Hindlimb muscle (tissue), 1 donor: ENCODE data around the gene CRY2. TPM values are rescaled to one million over a fixed set of nuclear protein-coding genes. Genes with fewer than 3 reads are reported as not detected.
"Not testable (repeated sequence)": the region's sequence is repeated elsewhere in the genome, so short reads cannot be mapped to it uniquely, and the experiment has no call there.

Experiments used
- DNase-seq: peaks from one replicate; pipeline ENCODE4 v3.0.0-alpha.2; 2013
- polyA plus RNA-seq: library from polyadenylated mRNA; unstranded; fragments of 120-200 nt; gene quantifications from one replicate; pipeline ENCODE4 v1.2.1, GENCODE V29; 2013; ENCODE audit not compliant: insufficient read length

CRY2 gene
- 30.7 TPM for polyA plus RNA-seq

- DNase-seq, result peak; percentile 98
Observed at GRCh38 chr11:45846974-45847910, at the start of gene CRY2. CRY2 (plus strand) TSS chr11:45847475; CDS start chr11:45847491, 16 bp downstream.

- DNase-seq, result no peak
Observed at GRCh38 chr11:45798793-45799441, 48.4 kb upstream of the CRY2 start.

DNA sequence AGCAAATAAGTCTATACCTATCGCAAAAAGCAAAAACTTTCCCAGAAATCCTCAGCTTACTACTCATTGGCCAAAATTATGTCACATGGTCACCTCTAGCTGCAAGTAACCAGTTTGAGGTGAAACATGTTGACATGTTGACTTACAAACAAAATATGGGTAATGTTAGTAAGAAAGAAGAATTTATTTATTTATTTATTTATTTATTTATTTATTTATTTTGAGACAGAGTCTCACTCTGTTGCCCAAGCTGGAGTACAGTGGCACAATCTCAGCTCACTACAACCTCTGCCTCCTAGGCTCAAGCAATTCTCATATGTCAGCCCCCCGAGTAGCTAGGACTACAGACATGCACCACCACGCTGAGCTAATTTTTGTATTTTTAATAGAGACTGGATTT is 47.7 kb upstream of the CRY2 start:
- DNase-seq, result no peak

GRCh38 chr11:45800261-45800660 is 47.0 kb upstream of the CRY2 start:
- no peak for DNase-seq

DNA sequence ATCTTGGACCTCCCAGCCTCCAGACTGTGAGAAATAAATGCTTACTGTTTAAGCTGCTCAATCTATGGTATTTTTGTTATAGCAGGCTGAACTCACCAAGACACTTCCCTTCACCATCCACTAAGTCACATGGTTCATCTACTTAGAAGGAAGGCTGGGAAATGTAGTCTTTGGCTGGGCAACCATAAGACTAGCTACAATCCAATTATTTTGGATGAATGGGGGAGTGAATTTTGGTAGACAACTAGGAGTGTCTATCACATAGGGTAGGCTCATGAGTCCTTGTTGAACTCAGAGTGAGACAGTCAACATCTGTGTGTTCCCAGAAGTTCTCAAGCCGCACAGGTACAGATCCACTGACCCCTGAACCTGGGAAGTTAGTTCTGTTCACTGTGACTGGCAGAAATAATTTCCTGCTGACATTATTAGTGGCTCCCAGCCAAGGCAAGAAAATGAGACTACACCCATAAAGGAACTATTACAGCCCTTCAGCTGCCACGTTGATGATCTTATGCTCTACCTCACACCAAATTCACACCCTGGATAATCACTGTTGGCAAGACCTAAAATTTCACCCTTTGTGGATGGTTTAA is 45.5 kb upstream of the CRY2 start:
- no peak for DNase-seq

DNA sequence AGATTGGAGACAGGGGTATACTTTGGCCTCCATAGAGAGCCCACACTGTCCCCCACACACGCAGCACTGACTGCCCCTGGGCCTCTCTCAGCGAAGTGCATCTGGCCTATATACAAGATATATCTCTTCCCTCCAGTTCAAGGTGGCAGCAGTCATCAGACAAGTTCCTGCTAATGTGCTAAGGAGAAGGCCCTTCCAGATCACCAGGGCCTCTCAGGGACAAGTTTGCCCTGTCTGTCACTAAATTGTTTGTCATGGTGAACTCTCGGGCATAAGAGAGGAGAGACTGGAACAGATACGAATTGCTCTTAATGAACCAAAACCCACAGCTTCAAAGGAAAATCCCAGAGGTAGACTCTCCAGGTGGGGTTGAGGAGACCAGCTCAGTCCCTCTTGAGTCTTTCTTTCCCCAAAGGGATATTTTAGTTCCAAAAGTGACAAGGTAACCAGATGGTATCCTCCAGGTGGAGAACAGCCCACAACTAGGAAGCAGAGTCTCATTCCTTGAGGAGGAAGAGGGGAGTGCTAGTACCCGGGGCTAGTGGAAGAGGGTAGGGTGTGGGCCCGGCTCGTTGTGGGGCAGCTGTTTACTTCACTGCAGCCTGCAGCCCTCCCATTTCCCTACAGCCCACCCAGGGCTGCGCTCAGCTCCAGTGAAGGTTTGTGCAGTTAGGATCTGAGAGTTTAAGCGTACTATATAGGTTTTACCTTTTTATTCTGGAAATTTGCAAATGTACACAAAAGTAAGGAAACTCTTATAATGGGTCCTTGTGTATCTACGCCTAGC is 44.6 kb upstream of the CRY2 start:
- DNase-seq, result no peak

DNA sequence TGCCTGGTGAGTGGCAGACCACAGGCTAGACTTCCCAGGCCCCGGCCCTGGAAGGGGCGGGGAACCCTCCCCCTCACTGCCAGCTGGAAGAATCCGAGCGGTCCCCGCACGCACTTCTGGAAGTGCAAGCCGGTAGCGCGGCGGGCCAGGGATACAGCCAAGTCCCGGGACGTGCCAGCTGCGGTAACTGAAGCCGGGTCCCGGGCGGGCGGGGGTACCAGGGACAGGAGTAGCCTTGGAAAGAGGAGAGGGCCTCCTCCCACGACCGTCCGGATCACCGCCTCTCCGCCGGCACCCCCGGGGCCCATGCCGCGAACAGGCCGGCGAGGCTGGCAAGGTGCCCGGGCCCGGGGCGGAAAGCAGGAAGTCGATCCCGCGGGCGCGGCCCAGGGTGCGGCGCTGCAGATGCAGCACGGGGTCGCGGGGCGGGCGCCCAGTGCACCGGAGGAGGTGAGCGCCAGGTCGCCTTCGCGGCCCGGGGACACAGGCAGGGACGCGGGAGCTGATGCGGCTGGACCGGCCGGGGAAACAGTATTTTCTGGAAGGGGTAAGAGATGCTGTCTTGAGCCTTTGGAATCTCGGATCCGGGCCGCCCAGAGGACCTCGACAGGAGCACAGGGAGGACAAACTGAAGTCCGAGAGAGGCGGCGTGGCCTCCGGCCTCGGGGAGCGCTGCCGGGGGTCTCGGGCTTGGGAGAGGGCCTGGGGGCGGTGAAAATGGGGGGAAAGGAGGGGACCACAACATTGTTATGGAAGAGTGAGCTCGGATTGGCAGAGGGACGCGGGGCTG is 43.1 kb upstream of the CRY2 start:
- DNase-seq, result peak; percentile 62

DNA sequence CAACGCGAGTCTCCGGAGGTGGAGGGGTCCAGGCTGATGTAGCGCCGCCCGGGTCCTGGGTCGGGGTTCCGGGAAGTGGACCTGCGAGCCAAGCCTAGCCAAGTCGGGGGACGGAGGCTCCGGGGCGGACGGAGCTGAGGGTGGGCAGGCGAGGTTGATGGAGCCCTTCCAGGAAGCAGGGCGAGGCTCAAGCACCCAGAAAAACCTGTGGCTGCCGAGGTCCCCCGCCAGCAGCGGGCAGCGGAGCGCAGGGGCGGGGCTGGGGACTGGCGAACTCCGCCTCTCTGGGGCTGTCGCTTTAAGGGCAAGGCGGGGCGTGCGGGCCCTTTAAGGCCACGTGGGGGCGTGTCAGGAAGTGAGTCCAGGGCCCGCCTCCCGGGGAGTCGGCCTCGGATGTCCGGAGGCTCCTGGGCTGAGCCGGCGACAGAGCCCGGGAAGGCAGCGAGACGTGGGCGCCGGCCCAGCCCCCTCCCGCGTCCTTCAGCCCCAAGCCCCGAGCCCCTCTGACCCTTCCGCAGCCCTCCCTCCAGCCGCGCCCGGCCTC is 42.4 kb upstream of the CRY2 start, which contains the start of gene SLC35C1:
Gene SLC35C1, plus strand, starts transcription at position 389 of the 544 bp plus-strand sequence. CDS start 653 bp downstream, outside the sequence.
- DNase-seq, result peak; percentile 96

DNA sequence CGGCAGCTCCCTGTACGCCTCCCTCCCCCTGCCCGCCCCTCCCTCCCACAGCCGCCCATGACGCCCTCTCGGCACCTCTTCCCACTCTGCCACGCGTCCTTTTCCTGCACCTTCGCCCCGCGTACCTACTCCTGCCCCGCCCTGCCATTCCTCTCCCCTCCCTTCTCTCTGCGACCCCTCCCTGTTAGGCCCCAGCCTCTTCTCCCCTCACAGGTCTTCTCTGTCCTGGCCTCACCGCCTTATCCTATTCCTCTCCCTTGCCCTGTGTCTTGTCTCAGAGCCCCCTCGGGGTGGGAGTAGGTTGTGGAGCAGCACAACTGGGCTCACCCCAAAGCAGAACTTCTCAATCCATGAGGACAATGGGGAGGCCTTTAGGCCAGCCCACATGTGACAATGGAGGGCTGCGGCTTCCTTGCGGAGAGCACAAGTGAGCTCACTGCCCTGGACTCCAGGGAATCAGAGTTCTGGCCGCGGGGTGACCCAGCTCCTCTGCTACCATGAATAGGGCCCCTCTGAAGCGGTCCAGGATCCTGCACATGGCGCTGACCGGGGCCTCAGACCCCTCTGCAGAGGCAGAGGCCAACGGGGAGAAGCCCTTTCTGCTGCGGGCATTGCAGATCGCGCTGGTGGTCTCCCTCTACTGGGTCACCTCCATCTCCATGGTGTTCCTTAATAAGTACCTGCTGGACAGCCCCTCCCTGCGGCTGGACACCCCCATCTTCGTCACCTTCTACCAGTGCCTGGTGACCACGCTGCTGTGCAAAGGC is 41.8 kb upstream of the CRY2 start:
- DNase-seq, result peak; percentile 66

DNA sequence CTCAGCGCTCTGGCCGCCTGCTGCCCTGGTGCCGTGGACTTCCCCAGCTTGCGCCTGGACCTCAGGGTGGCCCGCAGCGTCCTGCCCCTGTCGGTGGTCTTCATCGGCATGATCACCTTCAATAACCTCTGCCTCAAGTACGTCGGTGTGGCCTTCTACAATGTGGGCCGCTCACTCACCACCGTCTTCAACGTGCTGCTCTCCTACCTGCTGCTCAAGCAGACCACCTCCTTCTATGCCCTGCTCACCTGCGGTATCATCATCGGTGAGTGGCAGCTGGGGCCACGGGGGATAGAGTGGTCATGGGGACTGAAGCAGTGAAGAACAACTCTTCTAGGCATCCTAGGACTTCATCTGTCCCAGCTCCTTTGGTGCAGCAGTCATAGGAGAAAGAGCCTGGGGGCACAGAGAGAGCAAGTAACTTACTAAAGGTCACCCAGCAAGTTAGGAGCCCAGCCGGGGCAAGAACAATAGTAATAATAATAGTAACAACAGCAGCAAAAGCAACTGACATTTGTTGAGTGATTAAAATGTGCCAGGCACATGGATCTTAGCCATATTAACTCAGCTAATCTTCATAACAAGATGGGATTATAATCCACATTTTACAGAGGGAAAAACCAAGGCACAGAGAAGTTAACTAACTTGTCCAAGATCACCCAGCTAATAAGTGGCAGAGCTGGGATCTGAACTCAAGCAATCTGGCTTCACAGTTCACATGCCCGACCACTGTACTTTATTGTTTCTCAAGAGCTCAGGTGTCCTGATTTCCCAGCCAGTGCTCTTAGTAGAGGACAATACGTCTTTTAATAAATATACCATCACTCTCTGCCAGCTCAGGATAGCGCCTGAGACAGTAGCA is 41.0 kb upstream of the CRY2 start:
- no peak for DNase-seq

DNA sequence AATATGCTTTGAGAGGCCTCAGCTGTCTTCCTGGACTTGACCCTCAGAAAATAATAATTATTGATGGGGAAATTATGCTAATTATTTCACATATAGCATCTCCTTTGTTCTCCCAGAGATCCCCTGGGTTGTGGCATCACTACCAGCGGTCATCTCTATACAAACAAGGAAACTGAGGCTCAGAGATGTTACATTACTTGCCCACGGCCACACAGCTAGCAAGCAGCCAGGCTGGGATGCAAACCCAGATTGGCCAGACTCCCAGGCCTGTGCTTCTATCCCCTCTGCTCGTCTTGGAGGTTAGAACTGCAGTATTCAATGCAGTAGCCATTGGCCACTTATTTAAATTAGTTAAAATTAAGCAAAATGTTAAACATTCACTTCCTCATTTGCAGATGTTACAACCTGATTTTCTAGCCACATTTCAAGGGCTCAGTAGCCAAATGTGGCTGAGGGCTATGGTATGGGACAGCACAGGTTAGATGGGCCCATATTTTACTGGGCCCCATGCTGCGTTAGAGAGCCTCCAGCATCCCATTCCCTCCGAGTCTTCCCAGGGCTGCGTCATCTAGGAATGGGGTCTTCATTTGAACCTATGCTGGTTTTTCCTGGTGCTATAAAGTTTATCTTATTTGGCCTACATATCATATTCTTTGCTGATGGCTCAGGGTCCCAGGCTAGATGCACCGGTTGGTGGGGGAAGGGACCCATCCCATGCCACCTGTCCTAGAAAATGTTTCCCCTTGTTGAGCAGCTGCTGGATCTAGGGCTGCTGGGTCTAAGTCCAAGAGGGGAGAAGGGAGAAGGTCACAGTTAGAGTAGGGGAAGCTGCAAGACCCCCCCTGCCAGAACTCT is 40.1 kb upstream of the CRY2 start:
- DNase-seq, result no peak

DNA sequence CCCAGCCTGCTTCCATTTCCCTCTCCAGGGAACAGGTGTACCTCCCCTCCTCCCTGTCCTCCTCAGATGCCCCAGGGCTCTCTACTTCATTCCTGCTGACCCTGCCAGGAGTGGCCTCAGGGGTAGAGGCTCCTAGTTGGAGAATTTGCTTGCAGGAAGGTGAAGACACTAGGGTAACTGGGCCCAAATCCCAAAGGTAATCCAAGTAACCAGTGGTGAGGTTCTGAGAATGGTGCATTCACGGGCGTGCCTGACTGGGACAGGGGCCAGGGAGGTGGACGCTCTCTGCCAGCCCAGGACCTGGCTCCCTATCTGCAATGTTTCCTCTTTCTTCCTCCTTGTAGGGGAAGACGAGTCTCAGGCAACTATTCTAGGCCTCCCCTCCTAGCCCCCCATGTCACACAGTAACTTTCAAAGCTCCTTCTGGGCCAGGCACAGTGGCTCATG is 39.5 kb upstream of the CRY2 start:
- DNase-seq, result no peak

DNA sequence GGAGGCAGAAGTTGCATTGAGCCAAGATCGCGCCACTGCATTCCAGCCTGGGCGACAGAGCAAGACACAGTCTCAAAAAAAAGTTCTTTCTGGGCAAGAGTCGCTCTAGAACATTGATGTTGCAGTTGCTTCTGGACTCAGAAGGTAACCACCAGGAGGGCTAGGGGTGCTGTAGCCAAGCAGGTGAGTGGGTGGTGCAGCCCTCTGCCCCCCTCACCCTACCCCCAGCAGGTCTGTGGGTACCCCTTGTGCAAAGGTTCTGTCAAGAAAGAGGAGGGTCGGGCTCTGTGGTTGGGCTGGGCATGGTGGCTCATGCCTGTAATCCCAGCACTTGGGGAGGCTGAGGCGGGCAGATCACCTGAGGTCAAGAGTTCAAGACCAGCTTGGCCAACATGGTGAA is 38.8 kb upstream of the CRY2 start:
- not testable (repeated sequence) for DNase-seq

- no peak for DNase-seq
Observed at GRCh38 chr11:45809456-45810395, 37.5 kb upstream of the CRY2 start.

DNA sequence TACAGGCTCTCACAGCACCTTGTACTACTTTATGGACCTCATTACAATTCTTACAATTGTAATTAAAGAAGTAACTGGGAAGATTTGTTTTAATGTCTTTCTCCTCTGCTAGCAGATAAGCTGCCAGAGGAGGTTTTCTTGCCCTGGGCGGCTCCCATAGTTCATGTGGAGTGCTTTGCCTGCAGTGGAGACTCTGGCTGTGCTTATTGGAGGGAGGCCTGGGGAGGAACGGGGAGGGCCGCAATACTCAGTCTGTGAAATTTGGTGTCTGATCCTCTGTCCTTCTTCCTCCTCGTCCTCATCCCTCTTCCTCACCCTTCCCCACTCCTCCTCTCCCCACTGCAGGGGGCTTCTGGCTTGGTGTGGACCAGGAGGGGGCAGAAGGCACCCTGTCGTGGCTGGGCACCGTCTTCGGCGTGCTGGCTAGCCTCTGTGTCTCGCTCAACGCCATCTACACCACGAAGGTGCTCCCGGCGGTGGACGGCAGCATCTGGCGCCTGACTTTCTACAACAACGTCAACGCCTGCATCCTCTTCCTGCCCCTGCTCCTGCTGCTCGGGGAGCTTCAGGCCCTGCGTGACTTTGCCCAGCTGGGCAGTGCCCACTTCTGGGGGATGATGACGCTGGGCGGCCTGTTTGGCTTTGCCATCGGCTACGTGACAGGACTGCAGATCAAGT is 36.7 kb upstream of the CRY2 start:
- DNase-seq, result no peak

DNA sequence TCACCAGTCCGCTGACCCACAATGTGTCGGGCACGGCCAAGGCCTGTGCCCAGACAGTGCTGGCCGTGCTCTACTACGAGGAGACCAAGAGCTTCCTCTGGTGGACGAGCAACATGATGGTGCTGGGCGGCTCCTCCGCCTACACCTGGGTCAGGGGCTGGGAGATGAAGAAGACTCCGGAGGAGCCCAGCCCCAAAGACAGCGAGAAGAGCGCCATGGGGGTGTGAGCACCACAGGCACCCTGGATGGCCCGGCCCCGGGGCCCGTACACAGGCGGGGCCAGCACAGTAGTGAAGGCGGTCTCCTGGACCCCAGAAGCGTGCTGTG is 36.2 kb upstream of the CRY2 start:
- DNase-seq, result no peak
